AG04450 (cell line): ENCODE measurements around the gene TSHZ2. TPM values are rescaled to one million over a fixed set of nuclear protein-coding genes. Genes with fewer than 3 reads are reported as not detected.

Source experiments
- CTCF ChIA-PET: fragments of 300-600, 350-600 bp; formaldehyde crosslinking; extraction: SDS; loops from one replicate; lab custom pipeline; 2022; ENCODE audit warnings: antibody characterized with exemption, inconsistent platforms; lab: Charles Lee
- POLR2A ChIA-PET: fragments of 350-600 bp; formaldehyde crosslinking; extraction: SDS; loops from one replicate; lab custom pipeline; 2021; ENCODE audit warnings: antibody characterized with exemption, inconsistent platforms; lab: Yijun Ruan, JAX
- DNase-seq: peaks from one replicate; pipeline ENCODE4 v3.0.0-alpha.2; 2011; ENCODE audit warnings: low read depth, low spot score
- H3K27ac ChIP-seq: one replicate; pipeline ENCODE4 v1.5.1; 2012; ENCODE audit warnings: low read depth, low read length, control low read depth
- H3K27me3 ChIP-seq: one replicate; pipeline ENCODE4 v1.6.0; 2012; ENCODE audit warnings: low read length; ENCODE audit not compliant: control insufficient read depth, insufficient read depth
- H3K4me3 ChIP-seq: 2 replicates; pipeline ENCODE4 v1.5.1; 2011; ENCODE audit warnings: mild to moderate bottlenecking, low read depth, low read length, control low read depth
- H3K9me3 ChIP-seq: 2 replicates; pipeline ENCODE4 v1.5.1; 2012; ENCODE audit warnings: low read length; ENCODE audit not compliant: control insufficient read depth, insufficient read depth
- CTCF ChIP-seq: IDR thresholded peaks from 2 replicates; pipeline ENCODE4 v1.5.1; 2011; ENCODE audit warnings: low read depth, low read length, control low read depth, inconsistent platforms
- polyA plus RNA-seq: library from polyadenylated mRNA; depleted of rRNA; stranded (reverse); fragments of >200 nt; gene quantifications from 2 replicates; pipeline ENCODE4 v1.2.3, GENCODE V29; 2011

The TSHZ2 gene
- polyA plus RNA-seq, 1 experiment = not detected

- Histone ChIP-seq H3K27me3 (no peaks in the 10 kb centered on the region), H3K27ac (no peak overlapping the region), H3K9me3 (no peaks in the 10 kb centered on the region), H3K4me3 (no peak overlapping the region)
- ChIA-PET POLR2A (no interaction called here), CTCF (no interaction called here)
- no peak for DNase-seq
- no peak for TF ChIP-seq CTCF
Measured at GRCh38 chr20:53174454-53174853, 202.3 kb downstream of the TSHZ2 start.

- CTCF ChIA-PET = no interaction called here
- Histone ChIP-seq H3K27ac (no peak overlapping the region), H3K9me3 (no peaks in the 10 kb centered on the region), H3K27me3 (no peaks in the 10 kb centered on the region), H3K4me3 (no peak overlapping the region)
- TF ChIP-seq CTCF = no peak
- POLR2A ChIA-PET = no interaction called here
- no peak for DNase-seq
Measured at GRCh38 chr20:53175135-53175780, 203.1 kb downstream of the TSHZ2 start.

DNA sequence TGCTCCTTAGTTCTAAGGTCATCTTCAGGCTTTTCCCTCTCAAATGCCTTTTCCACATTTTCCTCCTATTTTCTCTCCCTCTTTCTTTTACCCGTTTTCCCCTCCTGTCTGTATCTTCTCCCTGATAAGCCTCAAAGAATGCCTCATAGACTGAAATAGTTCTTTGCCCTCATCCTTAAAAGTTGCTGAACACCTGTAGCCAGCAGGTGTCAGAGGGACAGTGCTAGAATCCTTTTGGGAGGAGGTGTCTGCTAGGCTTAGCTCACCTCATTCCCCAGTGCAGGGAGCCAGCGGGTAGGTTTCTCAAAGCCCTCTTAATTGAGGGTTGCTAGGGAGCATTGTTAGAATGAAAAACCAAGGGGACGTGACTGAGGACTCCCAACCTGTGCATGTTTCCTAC, 204.0 kb downstream of the TSHZ2 start:
- POLR2A ChIA-PET = no interaction called here
- H3K9me3 ChIP-seq = no peaks in the 10 kb centered on the region
- CTCF ChIA-PET = no interaction called here
- TF ChIP-seq CTCF = no peak
- H3K27ac ChIP-seq = no peak overlapping the region
- H3K4me3 ChIP-seq = no peak overlapping the region
- DNase-seq = no peak
- H3K27me3 ChIP-seq = no peaks in the 10 kb centered on the region

DNA sequence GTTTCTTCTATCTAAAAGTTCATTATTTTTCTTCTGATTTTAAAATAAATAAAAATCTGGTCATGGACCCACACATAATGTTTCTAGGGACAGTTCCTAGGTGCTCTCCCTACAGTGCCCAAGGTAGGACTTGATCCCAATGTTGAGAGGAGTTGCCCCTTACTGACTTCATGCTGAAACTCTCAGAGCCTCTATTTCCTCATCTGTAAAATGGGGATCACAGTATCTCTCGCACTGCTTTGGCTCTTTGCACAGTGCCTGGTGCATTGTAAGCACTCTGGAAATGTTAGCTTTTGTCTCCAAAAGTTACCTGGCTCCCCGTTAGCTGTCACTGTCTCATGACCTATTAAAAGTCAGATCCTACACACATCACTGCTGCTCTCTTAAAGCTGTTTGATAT, 205.5 kb downstream of the TSHZ2 start:
- ChIA-PET POLR2A (no interaction called here), CTCF (no interaction called here)
- no peaks in the 10 kb centered on the region for H3K27me3 ChIP-seq
- no peak for TF ChIP-seq CTCF
- H3K27ac ChIP-seq = no peak overlapping the region
- H3K4me3 ChIP-seq = no peak overlapping the region
- H3K9me3 ChIP-seq = no peaks in the 10 kb centered on the region
- no peak for DNase-seq

DNA sequence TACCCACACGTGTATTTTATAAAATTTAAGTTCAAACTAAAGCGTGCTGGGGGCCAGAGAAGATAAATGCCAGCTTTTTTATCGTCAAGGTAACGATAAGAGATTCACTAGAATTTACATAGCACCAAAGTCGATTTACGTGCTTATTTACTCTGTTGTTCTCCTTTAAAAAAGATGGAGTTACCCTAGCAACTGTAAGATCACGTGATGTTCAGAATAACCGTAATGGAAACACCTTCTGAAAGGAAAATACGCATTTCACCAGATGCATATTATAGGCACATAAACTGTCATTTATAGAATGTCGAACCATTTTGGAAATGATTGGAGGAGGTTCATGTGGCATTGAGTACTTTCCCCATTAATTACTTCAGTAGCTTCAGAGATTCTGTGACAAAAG, 207.6 kb downstream of the TSHZ2 start:
- no peak for DNase-seq
- ChIA-PET CTCF (no interaction called here), POLR2A (no interaction called here)
- H3K27me3 ChIP-seq = no peaks in the 10 kb centered on the region
- no peak for TF ChIP-seq CTCF
- H3K27ac ChIP-seq = no peak overlapping the region
- H3K4me3 ChIP-seq = no peak overlapping the region
- H3K9me3 ChIP-seq = no peaks in the 10 kb centered on the region
